Endothelial cell (in vitro differentiated cells): ENCODE results near the gene IQCH. TPM values are rescaled to one million over a fixed set of nuclear protein-coding genes. Genes with fewer than 3 reads are reported as not detected.

Experiments
- DNase-seq: peaks from one replicate; pipeline ENCODE4 v3.0.0; 2021; ENCODE audit warnings: low spot score
- H3K27ac Mint-ChIP-seq: one replicate; pipeline ENCODE4 v1.8.0; 2021; ENCODE audit warnings: mixed read lengths, inconsistent platforms; ENCODE audit not compliant: unreplicated experiment
- H3K27me3 Mint-ChIP-seq: one replicate; pipeline ENCODE4 v1.8.0; 2021; ENCODE audit warnings: mild to moderate bottlenecking, moderate library complexity, mixed read lengths, inconsistent platforms; ENCODE audit not compliant: unreplicated experiment
- H3K36me3 Mint-ChIP-seq: one replicate; pipeline ENCODE4 v1.8.0; 2021; ENCODE audit warnings: mild to moderate bottlenecking, low read depth, mixed read lengths, inconsistent platforms; ENCODE audit not compliant: unreplicated experiment
- H3K4me1 Mint-ChIP-seq: one replicate; pipeline ENCODE4 v1.8.0; 2021; ENCODE audit warnings: mild to moderate bottlenecking, mixed read lengths, inconsistent platforms; ENCODE audit not compliant: unreplicated experiment
- H3K4me3 Mint-ChIP-seq: one replicate; pipeline ENCODE4 v1.8.0; 2021; ENCODE audit warnings: mild to moderate bottlenecking, mixed read lengths, inconsistent platforms; ENCODE audit not compliant: unreplicated experiment
- H3K9me3 Mint-ChIP-seq: one replicate; pipeline ENCODE4 v1.8.0; 2021; ENCODE audit warnings: mixed read lengths, inconsistent platforms; ENCODE audit not compliant: unreplicated experiment
- total RNA-seq: library from RNA; stranded (reverse); fragmentation: NEBNext Ultra II Directional; extraction: Animal tissue kit (Norgen Biotek cat#: 25700); gene quantifications from one replicate; pipeline ENCODE4 v1.2.1, GENCODE V29; 2021; ENCODE audit not compliant: unreplicated experiment
- TF ChIP-seq, protein P1 (sequence below): fragments of 200-600 bp; sonication (generic); IDR thresholded peaks from one replicate; pipeline ENCODE4 v1.5.0; 2021; ENCODE audit warnings: antibody characterized with exemption; ENCODE audit not compliant: unreplicated experiment

IQCH gene
- total RNA-seq, 1 donor from 2014 or later: 2.4 TPM

DNA sequence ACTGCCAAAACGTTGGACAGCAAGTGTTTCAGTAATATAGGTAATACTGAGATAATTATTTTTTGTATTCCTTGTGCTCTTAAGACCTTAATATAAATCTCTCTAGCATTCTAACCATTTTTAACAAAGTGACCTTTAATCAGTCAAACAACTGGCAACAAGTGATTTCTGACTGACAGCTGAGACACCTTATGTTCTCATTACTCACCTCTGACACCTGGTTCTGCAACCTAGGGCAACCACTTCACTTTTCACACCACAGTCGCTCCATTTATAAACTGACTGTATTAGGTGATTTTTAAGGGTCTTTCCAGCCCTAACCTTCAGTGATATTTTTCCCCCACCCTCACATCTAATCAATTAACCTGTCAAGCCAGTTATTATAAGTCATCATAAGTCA, 205.9 kb downstream of the IQCH start:
- peaks cover under 1% of the 10 kb centered on the region for H3K27me3 Mint-ChIP-seq
- H3K36me3 Mint-ChIP-seq: no peaks in the 10 kb centered on the region
- H3K4me1 Mint-ChIP-seq: peaks cover 7% of the 10 kb centered on the region
- no peak for DNase-seq
- no peak overlapping the region for H3K27ac Mint-ChIP-seq
- no peak overlapping the region for H3K4me3 Mint-ChIP-seq
- H3K9me3 Mint-ChIP-seq: no peaks in the 10 kb centered on the region
- TF ChIP-seq, protein P1, sequence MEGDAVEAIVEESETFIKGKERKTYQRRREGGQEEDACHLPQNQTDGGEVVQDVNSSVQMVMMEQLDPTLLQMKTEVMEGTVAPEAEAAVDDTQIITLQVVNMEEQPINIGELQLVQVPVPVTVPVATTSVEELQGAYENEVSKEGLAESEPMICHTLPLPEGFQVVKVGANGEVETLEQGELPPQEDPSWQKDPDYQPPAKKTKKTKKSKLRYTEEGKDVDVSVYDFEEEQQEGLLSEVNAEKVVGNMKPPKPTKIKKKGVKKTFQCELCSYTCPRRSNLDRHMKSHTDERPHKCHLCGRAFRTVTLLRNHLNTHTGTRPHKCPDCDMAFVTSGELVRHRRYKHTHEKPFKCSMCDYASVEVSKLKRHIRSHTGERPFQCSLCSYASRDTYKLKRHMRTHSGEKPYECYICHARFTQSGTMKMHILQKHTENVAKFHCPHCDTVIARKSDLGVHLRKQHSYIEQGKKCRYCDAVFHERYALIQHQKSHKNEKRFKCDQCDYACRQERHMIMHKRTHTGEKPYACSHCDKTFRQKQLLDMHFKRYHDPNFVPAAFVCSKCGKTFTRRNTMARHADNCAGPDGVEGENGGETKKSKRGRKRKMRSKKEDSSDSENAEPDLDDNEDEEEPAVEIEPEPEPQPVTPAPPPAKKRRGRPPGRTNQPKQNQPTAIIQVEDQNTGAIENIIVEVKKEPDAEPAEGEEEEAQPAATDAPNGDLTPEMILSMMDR: no peak

DNA sequence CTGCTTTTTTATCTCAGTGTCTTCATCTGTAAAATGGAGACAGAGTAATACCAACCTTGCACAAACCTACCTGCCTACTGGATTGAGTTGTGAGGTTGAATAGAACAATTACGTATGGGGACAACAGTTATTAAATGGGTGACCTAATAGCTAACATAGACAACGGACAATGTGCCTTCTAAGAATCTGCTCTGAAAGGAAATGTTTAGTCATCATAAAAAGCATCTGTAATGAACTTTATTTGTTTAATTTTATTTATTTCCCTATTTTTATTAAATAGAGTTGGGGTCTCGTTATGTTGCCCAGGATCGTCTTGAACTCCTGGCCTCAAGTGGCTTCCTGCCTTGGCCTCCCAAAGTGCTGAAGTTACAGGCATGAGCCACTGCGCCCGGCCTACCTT, 207.1 kb downstream of the IQCH start:
- Mint-ChIP-seq H3K36me3 (no peaks in the 10 kb centered on the region), H3K27ac (no peak overlapping the region), H3K27me3 (peaks cover 3% of the 10 kb centered on the region), H3K9me3 (no peaks in the 10 kb centered on the region), H3K4me3 (no peak overlapping the region), H3K4me1 (peaks cover 12% of the 10 kb centered on the region)
- no peak for DNase-seq
- TF ChIP-seq, protein P1: no peak

DNA sequence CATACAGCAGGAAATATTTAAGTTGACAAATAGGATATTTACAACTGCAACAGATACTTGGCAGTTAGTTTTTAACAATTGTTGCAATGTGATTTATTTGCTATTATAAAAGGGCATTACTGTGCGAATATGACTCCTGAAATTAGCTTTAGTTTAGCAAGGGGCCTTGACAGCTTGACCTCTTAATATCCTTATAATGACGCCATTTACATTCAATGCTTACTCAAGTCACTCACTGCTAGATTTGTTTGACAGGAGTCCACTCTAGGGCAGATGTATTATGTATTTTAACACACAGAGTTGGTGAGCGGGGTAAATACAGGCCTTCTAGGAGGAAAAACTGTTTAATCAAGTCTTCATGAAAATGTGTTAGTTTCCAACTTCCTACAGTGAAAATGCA, 208.3 kb downstream of the IQCH start:
- no peak overlapping the region for H3K4me3 Mint-ChIP-seq
- no peak for DNase-seq
- H3K36me3 Mint-ChIP-seq: no peaks in the 10 kb centered on the region
- peaks cover 12% of the 10 kb centered on the region for H3K4me1 Mint-ChIP-seq
- H3K27me3 Mint-ChIP-seq: peaks cover 3% of the 10 kb centered on the region
- H3K9me3 Mint-ChIP-seq: no peaks in the 10 kb centered on the region
- TF ChIP-seq, protein P1: no peak
- H3K27ac Mint-ChIP-seq: no peak overlapping the region

DNA sequence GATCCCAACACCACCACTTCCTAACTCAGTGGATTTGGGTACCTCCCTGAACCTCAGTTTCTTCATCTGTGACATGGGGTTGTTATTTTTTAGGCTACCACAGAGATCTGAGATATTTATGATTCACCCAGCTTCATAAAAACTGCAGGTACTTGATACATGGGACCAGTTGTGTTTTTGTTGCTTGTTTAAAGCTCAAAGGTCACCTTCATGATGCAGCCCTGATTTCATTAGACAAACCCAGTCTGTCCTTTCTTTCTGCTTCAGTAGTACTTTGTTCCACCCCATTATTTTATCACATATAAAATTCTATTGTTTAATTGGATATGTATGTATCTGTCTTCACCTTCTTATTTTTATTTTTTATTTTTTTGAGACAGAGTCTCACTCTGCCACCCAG, 208.9 kb downstream of the IQCH start:
- DNase-seq: no peak
- no peak overlapping the region for H3K27ac Mint-ChIP-seq
- no peaks in the 10 kb centered on the region for H3K36me3 Mint-ChIP-seq
- H3K4me1 Mint-ChIP-seq: peaks cover 12% of the 10 kb centered on the region
- no peaks in the 10 kb centered on the region for H3K9me3 Mint-ChIP-seq
- H3K27me3 Mint-ChIP-seq: peaks cover 3% of the 10 kb centered on the region
- H3K4me3 Mint-ChIP-seq: no peak overlapping the region
- TF ChIP-seq, protein P1: no peak

DNA sequence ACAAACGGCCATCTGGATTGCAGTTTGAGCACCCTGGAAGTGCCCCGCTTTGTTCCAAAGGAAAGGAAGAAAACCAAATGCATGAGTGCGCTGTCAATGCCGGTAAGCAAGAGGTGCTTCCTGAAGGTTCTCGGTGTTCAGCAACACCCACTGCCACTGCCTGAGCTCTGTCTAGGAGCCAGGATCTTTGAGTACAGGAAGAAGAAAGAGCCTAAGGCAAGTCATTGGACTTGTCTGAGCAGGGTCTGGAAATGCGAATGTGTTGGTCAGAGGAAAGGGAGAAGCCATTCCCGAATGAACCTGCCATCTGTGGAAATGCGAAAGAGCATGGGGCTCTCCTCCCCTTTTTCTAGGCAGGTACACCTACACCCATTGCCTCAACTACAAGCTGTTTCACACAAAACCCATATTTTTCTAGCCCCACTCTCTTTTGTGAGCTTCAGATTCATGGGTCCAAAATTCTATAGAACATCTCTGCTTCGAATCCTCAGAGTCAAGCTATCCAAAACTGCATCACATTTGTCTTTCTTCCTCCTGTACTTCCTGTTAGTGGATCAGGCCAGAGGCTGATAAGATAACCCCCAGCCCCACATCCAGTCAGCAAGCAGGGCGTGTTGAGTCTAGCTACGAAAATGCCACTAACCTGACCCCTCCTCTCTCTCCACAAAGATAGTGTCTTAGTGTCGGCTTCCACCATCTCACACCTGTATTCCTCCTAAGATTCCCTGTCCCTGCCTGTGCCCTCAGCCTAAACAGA, 210.8 kb downstream of the IQCH start:
- no peak for DNase-seq
- Mint-ChIP-seq H3K4me1 (peaks cover 12% of the 10 kb centered on the region), H3K9me3 (no peaks in the 10 kb centered on the region), H3K4me3 (no peak overlapping the region), H3K27ac (no peak overlapping the region), H3K27me3 (peaks cover 3% of the 10 kb centered on the region), H3K36me3 (no peaks in the 10 kb centered on the region)
- TF ChIP-seq, protein P1: no peak
